AG09319 (cell line): ENCODE results near the gene GNAT1.

ENCODE experiments used
- DNase-seq: peaks from one replicate; pipeline ENCODE4 v3.0.0-alpha.2; 2010; ENCODE audit warnings: low read depth; ENCODE audit errors: extremely low read depth
- TF ChIP-seq, protein P1 (sequence below): IDR thresholded peaks from 2 replicates; pipeline ENCODE4 v1.5.1; 2011; ENCODE audit warnings: low read depth, mild to moderate bottlenecking, inconsistent platforms, low read length, moderate library complexity

Gene GNAT1

DNA sequence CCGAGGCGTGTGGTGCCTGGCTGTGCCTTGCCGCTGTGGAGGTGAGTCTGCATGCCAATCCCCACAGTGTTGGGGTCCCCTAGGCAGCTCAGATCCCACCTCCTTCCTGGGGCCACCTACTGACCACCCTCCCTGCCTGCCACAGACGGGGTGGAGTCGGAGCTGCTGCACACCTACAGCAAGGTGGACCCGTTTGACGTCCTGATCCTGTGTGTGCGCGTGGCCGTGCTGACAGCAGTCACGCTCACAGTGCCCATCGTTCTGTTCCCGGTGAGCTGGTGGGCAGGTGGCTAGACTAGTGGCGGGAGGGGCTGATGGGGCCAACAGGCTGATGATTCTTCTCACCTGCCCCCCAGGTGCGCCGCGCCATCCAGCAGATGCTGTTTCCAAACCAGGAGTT, 27.0 kb downstream of the GNAT1 start:
- no peak for DNase-seq
- TF ChIP-seq, protein P1, sequence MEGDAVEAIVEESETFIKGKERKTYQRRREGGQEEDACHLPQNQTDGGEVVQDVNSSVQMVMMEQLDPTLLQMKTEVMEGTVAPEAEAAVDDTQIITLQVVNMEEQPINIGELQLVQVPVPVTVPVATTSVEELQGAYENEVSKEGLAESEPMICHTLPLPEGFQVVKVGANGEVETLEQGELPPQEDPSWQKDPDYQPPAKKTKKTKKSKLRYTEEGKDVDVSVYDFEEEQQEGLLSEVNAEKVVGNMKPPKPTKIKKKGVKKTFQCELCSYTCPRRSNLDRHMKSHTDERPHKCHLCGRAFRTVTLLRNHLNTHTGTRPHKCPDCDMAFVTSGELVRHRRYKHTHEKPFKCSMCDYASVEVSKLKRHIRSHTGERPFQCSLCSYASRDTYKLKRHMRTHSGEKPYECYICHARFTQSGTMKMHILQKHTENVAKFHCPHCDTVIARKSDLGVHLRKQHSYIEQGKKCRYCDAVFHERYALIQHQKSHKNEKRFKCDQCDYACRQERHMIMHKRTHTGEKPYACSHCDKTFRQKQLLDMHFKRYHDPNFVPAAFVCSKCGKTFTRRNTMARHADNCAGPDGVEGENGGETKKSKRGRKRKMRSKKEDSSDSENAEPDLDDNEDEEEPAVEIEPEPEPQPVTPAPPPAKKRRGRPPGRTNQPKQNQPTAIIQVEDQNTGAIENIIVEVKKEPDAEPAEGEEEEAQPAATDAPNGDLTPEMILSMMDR: no peak

- DNase-seq: no peak
- TF ChIP-seq, protein P1: no peak
Observed at GRCh38 chr3:50219285-50219684, 27.9 kb downstream of the GNAT1 start.

DNA sequence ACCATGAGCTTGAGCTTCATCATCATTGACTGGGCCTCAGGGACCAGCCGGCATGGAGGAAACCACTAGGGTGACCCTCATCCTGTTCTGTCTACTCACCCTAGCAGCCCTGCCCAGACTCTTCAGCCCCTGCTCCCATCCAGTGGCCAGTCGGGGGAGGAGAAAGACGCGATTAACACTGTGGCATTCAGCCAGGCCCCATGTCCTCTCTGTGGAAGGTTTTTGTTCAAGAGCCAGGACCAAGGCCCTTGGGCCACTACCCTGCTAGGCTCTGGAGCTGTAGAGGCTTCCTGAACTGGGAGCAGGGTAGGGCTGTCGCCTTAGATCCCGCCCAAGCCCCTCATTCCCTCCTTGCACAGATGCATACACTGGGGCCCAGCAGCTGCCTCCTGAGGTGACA, 28.7 kb downstream of the GNAT1 start:
- TF ChIP-seq, protein P1: no peak

GRCh38 chr3:50221051-50221410, 29.6 kb downstream of the GNAT1 start:
- TF ChIP-seq, protein P1: no peak
- DNase-seq: no peak

More for the DNA sequence above, 28.7 kb downstream of the GNAT1 start:
- DNase-seq: no peak

DNA sequence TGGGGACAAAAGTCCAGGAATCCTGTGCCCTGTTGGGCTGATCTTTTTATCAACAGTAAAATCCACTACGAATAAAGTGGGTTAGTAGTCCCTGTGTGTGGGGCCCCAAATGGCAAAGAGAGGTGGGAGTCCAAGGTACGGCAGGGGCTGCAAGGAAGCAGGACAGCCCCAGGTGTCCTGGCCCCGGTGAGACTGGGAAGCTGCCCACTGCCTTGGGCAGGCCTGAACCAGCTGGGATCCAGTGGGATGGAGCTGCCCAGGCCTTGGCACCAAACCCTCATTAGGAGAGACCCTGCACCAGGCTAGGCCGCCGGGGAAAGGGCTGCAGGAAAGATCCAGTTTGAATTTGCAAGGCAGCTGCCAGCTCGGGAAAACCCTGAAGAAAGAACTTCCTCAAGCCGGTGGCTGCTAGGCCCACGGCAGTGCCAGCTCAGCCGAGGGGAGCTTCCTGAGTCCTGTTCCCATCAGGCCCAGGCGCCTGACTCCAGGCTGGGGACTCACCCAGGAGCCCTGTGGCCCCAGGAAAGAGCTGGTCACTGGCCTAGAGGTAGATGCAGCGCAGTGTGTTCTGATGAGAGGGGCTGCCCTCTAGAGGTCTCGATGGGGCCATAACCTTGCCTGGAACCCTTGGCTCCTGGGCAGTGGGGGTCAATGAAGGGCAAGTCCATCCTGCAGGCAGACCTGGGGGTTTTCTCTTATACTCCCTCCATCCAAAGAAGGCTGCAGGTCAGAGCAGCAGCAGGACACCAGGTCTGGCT, 30.2 kb downstream of the GNAT1 start:
- TF ChIP-seq, protein P1: no peak
- DNase-seq: no peak

DNA sequence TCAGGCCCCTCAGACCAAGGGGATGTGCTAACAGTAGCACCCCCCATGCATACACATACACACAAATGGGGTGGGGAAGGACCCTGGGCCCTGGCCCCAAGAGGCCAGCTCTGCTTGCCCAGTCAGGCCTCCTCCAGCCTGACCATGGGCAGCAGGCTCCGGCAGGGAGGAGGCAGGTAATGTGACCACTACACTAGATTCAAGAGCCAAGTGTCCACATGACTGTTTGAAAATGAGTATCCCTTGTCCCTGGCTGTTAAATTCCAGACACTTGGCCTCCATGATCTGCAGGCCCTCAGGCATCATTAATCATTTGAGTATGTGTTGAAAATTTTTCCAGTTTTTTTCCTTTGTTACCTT, 30.7 kb downstream of the GNAT1 start:
- TF ChIP-seq, protein P1: no peak

GRCh38 chr3:50224639-50225038, 33.2 kb downstream of the GNAT1 start:
- TF ChIP-seq, protein P1: no peak
- DNase-seq: no peak

More for the DNA sequence above, 30.7 kb downstream of the GNAT1 start:
- DNase-seq: no peak
